CD14-positive monocyte (primary cell): ENCODE results near the gene CCDC197. TPM values are rescaled to one million over a fixed set of nuclear protein-coding genes. Genes with fewer than 3 reads are reported as not detected.

ENCODE experiments used
- DNase-seq, 3 donors: peaks; one replicate each; pipeline ENCODE4 v3.0.0-alpha.2; 2011 to 2022
- H2AFZ ChIP-seq: 2 replicates; pipeline ENCODE4 v1.6.0; 2012; ENCODE audit warnings: mild to moderate bottlenecking, low read depth, low read length, inconsistent platforms; ENCODE audit not compliant: insufficient read depth, poor library complexity, severe bottlenecking
- H3K27ac ChIP-seq, 2 donors: 1 replicate in 1 of 2; 2 replicates in 1 of 2; pipeline ENCODE4 v1.5.1; 2012 to 2013; ENCODE audit warnings: low read length in 2 of 2, control low read depth in 1 of 2, inconsistent platforms in 1 of 2, low read depth in 1 of 2, mild to moderate bottlenecking in 1 of 2
- H3K27me3 ChIP-seq, 2 donors: one replicate each; pipeline versions ENCODE4 v1.6.0 to v1.6.1; 2011 to 2013; ENCODE audit warnings: low read length in 2 of 2; ENCODE audit not compliant: control insufficient read depth in 2 of 2, insufficient read depth in 2 of 2
- H3K36me3 ChIP-seq, 2 donors: replicated peaks in 1 of 2; 1 replicate in 1 of 2; 2 replicates in 1 of 2; pipeline versions ENCODE4 v1.5.1 to v1.6.1; 2012 to 2013; ENCODE audit warnings: low read length in 2 of 2, control low read depth in 1 of 2, inconsistent platforms in 1 of 2, mild to moderate bottlenecking in 1 of 2; ENCODE audit not compliant: insufficient read depth in 2 of 2, control insufficient read depth in 1 of 2
- H3K4me1 ChIP-seq, 2 donors: 1 replicate in 1 of 2; 2 replicates in 1 of 2; pipeline versions ENCODE4 v1.5.1 to v1.6.1; 2012 to 2013; ENCODE audit warnings: low read length in 2 of 2, control low read depth in 1 of 2, inconsistent platforms in 1 of 2, mild to moderate bottlenecking in 1 of 2, moderate library complexity in 1 of 2; ENCODE audit not compliant: insufficient read depth in 2 of 2, control insufficient read depth in 1 of 2
- H3K4me2 ChIP-seq: replicated peaks from 2 replicates; pipeline ENCODE3; 2012; ENCODE audit warnings: low read length, moderate library complexity, mild to moderate bottlenecking; ENCODE audit not compliant: poor library complexity, severe bottlenecking; ENCODE audit errors: extremely low read depth
- H3K4me3 ChIP-seq, 3 experiments: fragments of 200-600 bp in 1 of 3; sonication (generic) in 1 of 3; replicated peaks in 1 of 3; 1 replicate in 2 of 3; 2 replicates in 1 of 3; pipeline ENCODE4 v1.5.1; 2011 to 2013; ENCODE audit warnings: low read length in 3 of 3, mild to moderate bottlenecking in 3 of 3, control low read depth in 2 of 3, low read depth in 2 of 3, inconsistent platforms in 1 of 3, moderate library complexity in 1 of 3
- H3K79me2 ChIP-seq: 2 replicates; pipeline ENCODE4 v1.6.0; 2012; ENCODE audit warnings: mild to moderate bottlenecking, control low read depth, inconsistent platforms, low read length, moderate library complexity; ENCODE audit not compliant: insufficient read depth
- H3K9ac ChIP-seq: 2 replicates; pipeline ENCODE4 v1.6.0; 2017; ENCODE audit warnings: low read length, mild to moderate bottlenecking; ENCODE audit not compliant: insufficient read depth, poor library complexity, severe bottlenecking
- H3K9me3 ChIP-seq, 2 donors: replicated peaks in 1 of 2; 1 replicate in 1 of 2; 2 replicates in 1 of 2; pipeline versions ENCODE4 v1.5.1 to v1.6.1; 2012 to 2013; ENCODE audit warnings: low read length in 2 of 2, control low read depth in 1 of 2; ENCODE audit not compliant: control insufficient read depth in 1 of 2, insufficient read depth in 1 of 2
- H4K20me1 ChIP-seq: 2 replicates; pipeline ENCODE4 v1.6.0; 2012; ENCODE audit warnings: mild to moderate bottlenecking, low read length, control low read depth, moderate library complexity; ENCODE audit not compliant: insufficient read depth
- H3K27ac Mint-ChIP-seq, 7 donors: one replicate each; pipeline ENCODE4 v1.8.0; 2020; ENCODE audit warnings: mild to moderate bottlenecking in 7 of 7, mixed read lengths in 7 of 7, moderate library complexity in 6 of 7, inconsistent platforms in 2 of 7
- H3K27me3 Mint-ChIP-seq, 3 donors: one replicate each; pipeline ENCODE4 v1.8.0; 2021 to 2022; ENCODE audit warnings: low read depth in 3 of 3, mild to moderate bottlenecking in 3 of 3, mixed read lengths in 3 of 3, moderate library complexity in 3 of 3, inconsistent platforms in 1 of 3
- H3K36me3 Mint-ChIP-seq, 2 donors: one replicate each; pipeline ENCODE4 v1.8.0; 2020; ENCODE audit warnings: mixed read lengths in 2 of 2, inconsistent platforms in 1 of 2, mild to moderate bottlenecking in 1 of 2
- H3K4me1 Mint-ChIP-seq: one replicate; pipeline ENCODE4 v1.8.0; 2020; ENCODE audit warnings: mild to moderate bottlenecking, mixed read lengths
- H3K4me3 Mint-ChIP-seq, 2 donors: one replicate each; pipeline ENCODE4 v1.8.0; 2020; ENCODE audit warnings: mild to moderate bottlenecking in 2 of 2, mixed read lengths in 2 of 2, moderate library complexity in 1 of 2
- H3K9me3 Mint-ChIP-seq, 7 donors: one replicate each; pipeline ENCODE4 v1.8.0; 2020 to 2022; ENCODE audit warnings: mixed read lengths in 7 of 7, mild to moderate bottlenecking in 6 of 7, moderate library complexity in 6 of 7, inconsistent platforms in 2 of 7
- CTCF ChIP-seq: fragments of 200-600 bp; IDR thresholded peaks from one replicate; pipeline ENCODE4 v1.8.0; 2022; ENCODE audit warnings: antibody characterized with exemption, mild to moderate bottlenecking
- WGBS: methylation state at CpG from one replicate; pipeline ENCODE4 v1.1.5; 2013; ENCODE audit warnings: missing lambda C conversion rate; ENCODE audit not compliant: insufficient coverage; 5-methylcytosine and 5-hydroxymethylcytosine counted together
- intact Hi-C, 2 donors: fragments of 100-400 bp; cut with micrococcal nuclease; formaldehyde crosslinking; loops; one replicate each; pipeline versions ENCODE4 v1.15.0 to v1.15.1; 2023
- polyA plus RNA-seq, 3 donors: library from polyadenylated mRNA; depleted of rRNA in 1 of 3; unstranded in 2 of 3; stranded (reverse) in 1 of 3; fragments of 300-500 nt in 2 of 3; fragments of >200 nt in 1 of 3; fragmentation: Illumina TruSeq in 2 of 3; gene quantifications; 1 replicate in 2 of 3; 2 replicates in 1 of 3; pipeline ENCODE4 v1.2.3, GENCODE V29; 2012 to 2021

The CCDC197 gene
- polyA plus RNA-seq, 3 donors: not detected

- Histone ChIP-seq H4K20me1 (no peaks in the 10 kb centered on the region), H3K4me1 (no peaks in the 10 kb centered on the region), H3K27ac (no peak overlapping the region), H3K9me3 (no peaks in the 10 kb centered on the region), H3K9ac (no peak overlapping the region), H3K4me3 (no peak overlapping the region), H3K36me3 (peaks cover 48 to 72% of the 10 kb centered on the region in 2 donors), H2AFZ (no peak overlapping the region), H3K4me2 (no peak overlapping the region), H3K79me2 (no peaks in the 10 kb centered on the region), H3K27me3 (no peaks in the 10 kb centered on the region)
- no peaks in the 10 kb centered on the region for H3K4me1 Mint-ChIP-seq
- H3K4me3 Mint-ChIP-seq: no peak overlapping the region
- peaks cover 60 to 70% of the 10 kb centered on the region in 2 donors for H3K36me3 Mint-ChIP-seq
- H3K9me3 Mint-ChIP-seq: no peaks in the 10 kb centered on the region
- intact Hi-C loops: no loop called here
- peak overlapping the region in 3 of 7 donors; percentile 27 to 65 (median 40) for H3K27ac Mint-ChIP-seq
- DNase-seq: no peak
- peaks cover 0 to 1% (median 0%) of the 10 kb centered on the region in 3 donors for H3K27me3 Mint-ChIP-seq
- 92% methylated on average over 18 of the region's 19 CpGs for WGBS
- no peak for TF ChIP-seq CTCF
These were observed 48.7 kb downstream of the CCDC197 start for GRCh38 chr14:94045563-94046345.

GRCh38 chr14:94046696-94047250 is 49.7 kb downstream of the CCDC197 start:
- Histone ChIP-seq H3K9ac (no peak overlapping the region), H3K9me3 (no peaks in the 10 kb centered on the region), H2AFZ (no peak overlapping the region), H3K4me2 (no peak overlapping the region), H3K36me3 (peaks cover 59 to 82% of the 10 kb centered on the region in 2 donors), H3K4me3 (no peak overlapping the region), H4K20me1 (no peaks in the 10 kb centered on the region), H3K79me2 (no peaks in the 10 kb centered on the region), H3K4me1 (no peaks in the 10 kb centered on the region), H3K27me3 (no peaks in the 10 kb centered on the region), H3K27ac (no peak overlapping the region)
- WGBS: 94% methylated on average over 3 of the region's 7 CpGs
- Mint-ChIP-seq H3K36me3 (peaks cover 70 to 81% of the 10 kb centered on the region in 2 donors), H3K4me3 (no peak overlapping the region), H3K4me1 (no peaks in the 10 kb centered on the region), H3K9me3 (no peaks in the 10 kb centered on the region), H3K27me3 (no peaks in the 10 kb centered on the region), H3K27ac (peak overlapping the region in 1 of 7 donors; percentile 9)
- peak in 1 of 3 donors; percentile 2 for DNase-seq
- intact Hi-C loops: no loop called here
- TF ChIP-seq CTCF: no peak
